Myocyte (in vitro differentiated cells): ENCODE results near the gene ACAN. TPM values are rescaled to one million over a fixed set of nuclear protein-coding genes. Genes with fewer than 3 reads are reported as not detected.

Experiments used
- DNase-seq: peaks from one replicate; pipeline ENCODE4 v3.0.0-alpha.2; 2012; ENCODE audit warnings: low read depth
- total RNA-seq: library from RNA; depleted of rRNA; stranded (reverse); fragments of >200 nt; gene quantifications from 2 replicates; pipeline ENCODE4 v1.2.3, GENCODE V29; 2014

Gene ACAN
- total RNA-seq, 1 donor from 2014 or later: 0.08 TPM

- DNase-seq: no peak
Observed at GRCh38 chr15:88800738-88801137, 2.5 kb upstream of the ACAN start.

- no peak for DNase-seq
Observed at GRCh38 chr15:88802250-88802990, 816 bp upstream of the ACAN start.

GRCh38 chr15:88802991-88803240 lies 320 bp upstream of the ACAN start:
- no peak for DNase-seq

GRCh38 chr15:88803920-88804247 lies 648 bp downstream of the ACAN start:
- DNase-seq: no peak

DNA sequence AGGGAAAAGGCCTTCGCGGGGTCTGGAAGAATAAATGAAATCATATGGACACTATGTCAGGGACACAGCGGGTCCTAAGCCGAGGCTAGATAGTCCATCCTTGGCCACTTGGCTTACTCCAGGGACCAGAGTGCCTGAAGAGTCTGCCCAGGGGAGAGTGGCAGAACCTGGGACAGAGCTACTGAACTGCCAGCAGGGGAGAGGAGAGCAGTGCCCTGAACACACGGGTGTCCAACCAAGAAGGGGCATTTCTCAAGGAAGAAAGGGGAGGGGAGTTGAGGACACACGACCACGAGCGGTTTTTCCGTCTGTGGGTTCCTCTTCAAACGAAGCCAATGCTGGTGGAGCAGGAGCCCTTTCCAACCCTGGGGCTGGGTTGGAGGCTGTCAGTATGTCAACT lies 1.0 kb downstream of the ACAN start:
- no peak for DNase-seq

DNA sequence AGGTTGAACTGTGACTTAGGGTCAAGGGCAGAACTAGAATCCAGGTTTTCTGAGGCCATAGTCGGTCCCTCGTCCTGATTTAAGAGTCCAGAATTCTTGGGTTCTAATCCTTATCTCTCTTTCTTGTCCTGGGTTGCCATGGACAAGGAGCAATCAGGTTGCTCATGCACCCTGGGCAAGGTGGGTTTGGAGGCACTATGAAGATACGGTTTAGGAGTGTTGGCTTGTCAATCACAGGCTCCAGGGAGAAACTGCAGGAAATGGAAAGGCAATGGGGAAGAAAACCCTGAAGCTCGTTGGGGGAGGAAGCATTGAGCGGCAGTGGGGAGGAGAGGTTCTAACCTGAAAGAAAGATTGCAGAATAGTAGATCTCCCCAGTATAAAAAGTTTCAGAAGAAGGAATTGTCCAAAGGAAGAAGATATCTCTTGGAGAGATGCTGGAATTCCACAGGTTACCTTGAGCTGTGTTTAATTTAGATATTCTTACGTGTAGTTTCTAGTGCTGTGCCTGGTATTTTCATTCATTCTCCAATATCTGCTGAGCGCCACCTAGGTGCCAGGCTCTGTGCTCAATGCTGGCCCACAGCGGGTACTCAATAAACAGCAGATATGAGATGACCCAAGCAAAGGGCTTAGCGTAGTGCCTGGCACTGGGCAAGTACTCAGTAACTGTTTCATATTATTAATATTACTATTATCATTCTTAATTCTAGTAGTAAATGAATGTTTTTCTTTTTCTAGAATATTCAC lies 2.0 kb downstream of the ACAN start:
- DNase-seq: no peak

- DNase-seq: no peak
Observed at GRCh38 chr15:88810446-88810845, 7.2 kb downstream of the ACAN start.

DNA sequence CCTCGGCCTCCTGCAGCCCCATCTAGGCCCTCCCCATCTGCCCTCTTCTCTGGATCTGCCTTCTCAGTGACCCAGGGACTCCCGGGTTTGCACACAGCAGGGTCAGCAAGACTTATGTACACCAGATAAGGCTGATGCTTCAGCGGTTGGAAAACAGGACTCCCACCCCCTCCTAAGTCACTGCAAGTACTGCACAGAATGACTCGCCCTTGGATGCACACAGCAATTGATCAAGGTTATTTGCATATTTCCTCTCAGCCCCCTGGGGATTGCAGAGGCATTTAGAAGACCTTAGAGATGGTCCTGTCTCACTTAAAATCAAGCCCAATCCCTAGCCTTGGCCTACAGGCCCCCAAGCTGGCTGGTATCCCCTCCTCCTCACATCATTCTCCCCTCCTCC lies 8.9 kb downstream of the ACAN start:
- no peak for DNase-seq

DNA sequence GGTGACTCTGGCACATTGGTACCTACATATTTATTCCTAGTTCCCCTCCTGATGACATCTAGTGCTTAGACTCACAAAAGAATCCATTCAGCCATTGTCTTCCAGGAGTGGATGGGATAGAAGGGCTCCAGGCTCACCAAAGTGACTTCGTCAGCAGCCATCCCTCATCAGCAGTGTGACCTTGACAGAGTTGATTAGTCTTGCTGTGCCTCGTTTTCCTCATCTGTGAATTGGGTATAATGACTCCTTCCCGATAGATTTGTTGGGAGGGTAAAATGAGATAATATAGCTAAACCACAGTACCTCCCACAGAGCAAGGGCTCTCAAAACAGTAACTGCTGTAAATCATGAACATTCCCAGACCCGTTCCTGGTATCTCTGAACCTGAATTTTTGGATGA lies 10.7 kb downstream of the ACAN start:
- DNase-seq: no peak

- DNase-seq: no peak
Observed at GRCh38 chr15:88814393-88814792, 11.2 kb downstream of the ACAN start.

DNA sequence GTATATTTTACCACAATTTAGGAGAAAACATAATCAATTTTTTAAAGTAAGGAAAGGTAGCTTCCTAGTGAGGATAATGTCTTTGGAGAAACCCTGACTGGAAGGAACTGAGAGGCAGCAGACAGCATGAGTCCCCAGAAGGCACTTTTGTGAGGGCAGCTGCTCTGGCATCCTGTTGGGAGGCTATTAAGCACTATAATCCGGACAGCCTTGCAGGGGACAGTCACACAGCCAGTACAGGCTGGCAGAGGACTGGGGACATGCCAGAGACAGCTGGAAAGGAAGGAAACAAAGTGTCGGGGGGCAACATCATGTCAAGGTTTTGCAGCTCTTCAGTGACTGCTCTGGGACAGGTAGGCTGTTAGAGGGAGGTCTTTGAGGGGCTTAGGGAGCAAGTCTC lies 15.7 kb downstream of the ACAN start:
- DNase-seq: no peak

GRCh38 chr15:88821993-88822392 lies 18.8 kb downstream of the ACAN start:
- no peak for DNase-seq

DNA sequence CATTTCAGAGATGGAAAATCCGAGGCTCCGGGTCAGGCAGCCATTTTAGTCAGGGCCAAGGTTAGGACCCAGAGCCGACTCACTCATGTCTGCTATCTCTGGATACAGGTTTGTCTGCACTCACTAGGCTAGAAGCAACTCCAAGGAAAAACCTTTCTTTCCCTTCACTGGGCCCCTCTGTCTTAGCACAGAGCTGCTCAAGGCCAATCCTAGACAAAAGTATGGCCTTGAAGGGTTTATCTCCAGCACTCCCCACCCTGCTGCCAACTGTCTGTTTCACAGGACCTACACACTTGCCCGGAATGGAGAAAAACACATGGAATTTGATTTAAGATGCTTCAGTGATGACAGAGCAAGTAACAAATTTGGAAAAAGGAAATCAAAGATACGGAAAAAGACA lies 25.6 kb downstream of the ACAN start:
- DNase-seq: no peak

GRCh38 chr15:88830016-88830415 lies 26.8 kb downstream of the ACAN start:
- DNase-seq: no peak

DNA sequence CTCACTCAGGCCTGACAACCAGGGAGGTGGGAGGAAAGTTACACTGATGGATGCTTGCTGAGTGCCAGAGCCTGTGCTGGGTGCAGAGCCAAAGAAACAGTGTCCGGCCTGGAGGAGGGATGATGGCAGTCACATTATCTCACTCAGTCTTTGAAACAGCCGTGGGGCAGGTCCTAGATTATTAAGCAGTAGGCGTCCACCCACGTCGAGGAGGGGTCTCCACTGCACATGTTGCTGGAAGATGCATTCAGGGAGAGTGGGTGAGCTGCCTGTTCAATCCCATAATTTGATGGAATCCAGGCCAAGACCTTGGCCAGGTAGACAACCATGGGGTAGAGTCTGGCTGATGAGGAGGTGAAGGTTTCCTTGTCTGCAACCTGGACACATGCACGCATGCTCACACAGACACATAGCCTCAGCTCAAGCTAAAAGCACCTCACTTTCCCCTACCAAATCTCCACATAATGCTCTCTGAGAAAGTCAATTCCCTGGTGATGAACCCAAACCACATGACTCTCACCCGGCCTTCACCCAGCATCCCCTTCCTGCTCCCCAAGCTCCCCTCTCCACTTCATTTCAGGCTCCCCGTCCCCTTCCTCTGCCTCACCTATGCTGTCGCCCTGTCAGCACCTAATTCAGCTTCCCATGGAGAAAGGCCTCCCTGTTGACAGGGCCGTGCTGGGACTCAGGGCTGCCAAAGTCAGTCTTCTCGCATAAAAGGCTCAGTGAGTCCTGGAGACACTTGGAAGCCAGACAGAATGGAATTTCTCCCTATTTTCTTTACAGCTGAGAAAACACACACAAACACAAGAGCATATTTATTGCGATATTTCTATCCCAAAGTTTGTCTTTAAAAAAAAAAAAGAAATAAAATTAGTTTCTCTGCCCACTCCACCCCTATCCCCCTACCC lies 29.8 kb downstream of the ACAN start:
- no peak for DNase-seq

DNA sequence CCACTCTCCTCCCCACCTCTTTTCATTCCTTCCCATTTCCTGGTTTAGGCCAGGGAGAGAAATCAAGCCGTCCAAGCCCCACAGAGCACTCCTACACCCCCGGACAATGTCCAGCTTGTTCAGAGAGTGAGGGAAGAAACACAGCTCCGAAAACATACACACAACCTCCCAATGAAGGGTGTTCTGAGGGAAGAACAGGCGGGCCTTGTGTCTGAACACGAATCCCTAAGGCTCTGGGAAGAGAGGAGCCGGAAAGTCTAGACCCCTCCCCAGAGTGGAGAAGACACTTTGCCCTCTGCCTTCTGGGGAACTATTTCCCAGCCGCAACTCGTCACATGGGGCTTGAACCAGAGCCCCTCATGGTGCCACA lies 30.5 kb downstream of the ACAN start:
- no peak for DNase-seq

DNA sequence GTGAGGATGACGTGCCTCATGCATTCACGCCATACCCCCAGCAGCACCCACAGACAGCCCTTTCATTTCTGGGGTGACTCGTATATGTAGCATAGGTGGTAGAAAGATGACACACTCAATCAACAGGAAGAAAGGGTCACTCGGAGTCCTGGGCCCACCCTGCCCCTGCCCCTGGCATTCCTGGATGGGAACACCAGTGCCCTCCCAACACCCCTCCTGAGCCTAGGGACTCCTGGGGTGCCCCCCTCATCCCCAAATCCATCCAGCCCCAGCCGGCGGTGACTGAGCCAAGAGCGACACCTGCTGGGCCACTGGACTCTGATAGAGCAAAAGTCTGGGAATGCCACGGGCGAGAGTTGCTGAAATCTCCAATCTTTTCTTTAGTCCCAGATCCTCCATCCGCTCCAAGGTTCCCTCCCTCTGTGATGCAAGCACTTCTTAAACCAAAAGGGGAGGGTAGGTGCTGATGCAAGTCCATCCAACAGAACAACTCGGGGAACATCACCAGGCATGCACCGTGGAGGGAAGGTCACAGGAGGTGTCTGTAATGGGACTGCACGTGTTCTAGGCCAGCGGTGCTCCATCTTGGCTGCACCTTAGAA lies 31.1 kb downstream of the ACAN start:
- DNase-seq: peak; percentile 33

- DNase-seq: no peak
Observed at GRCh38 chr15:88835119-88835518, 31.9 kb downstream of the ACAN start.

DNA sequence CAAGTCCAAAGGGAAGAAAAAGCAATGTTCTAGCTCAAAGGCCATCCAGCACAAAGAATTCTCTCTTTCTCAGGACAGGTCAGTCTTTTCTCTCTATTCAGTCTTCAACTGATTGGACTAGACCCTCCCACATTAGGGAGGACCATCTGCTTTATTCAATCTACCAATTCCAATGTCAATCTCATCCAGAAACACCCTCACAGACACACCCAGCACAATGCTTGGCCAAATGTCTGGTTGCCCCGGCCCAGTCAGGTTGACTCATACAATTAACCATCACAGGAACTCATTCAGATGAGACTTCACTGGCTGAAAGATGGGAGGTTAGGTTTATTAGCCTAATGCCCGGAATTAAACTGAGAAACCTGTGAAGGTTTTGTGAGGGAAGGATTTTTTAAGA lies 32.4 kb downstream of the ACAN start:
- peak; percentile 15 for DNase-seq

DNA sequence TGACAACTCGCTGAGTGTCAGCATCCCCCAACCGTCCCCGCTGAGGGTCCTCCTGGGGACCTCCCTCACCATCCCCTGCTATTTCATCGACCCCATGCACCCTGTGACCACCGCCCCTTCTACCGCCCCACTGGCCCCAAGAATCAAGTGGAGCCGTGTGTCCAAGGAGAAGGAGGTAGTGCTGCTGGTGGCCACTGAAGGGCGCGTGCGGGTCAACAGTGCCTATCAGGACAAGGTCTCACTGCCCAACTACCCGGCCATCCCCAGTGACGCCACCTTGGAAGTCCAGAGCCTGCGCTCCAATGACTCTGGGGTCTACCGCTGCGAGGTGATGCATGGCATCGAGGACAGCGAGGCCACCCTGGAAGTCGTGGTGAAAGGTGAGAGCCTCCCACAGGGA lies 35.4 kb downstream of the ACAN start:
- no peak for DNase-seq

- no peak for DNase-seq
Observed at GRCh38 chr15:88839146-88839545, 35.9 kb downstream of the ACAN start.

GRCh38 chr15:88839961-88840360 lies 36.7 kb downstream of the ACAN start:
- no peak for DNase-seq
